NCI-H1092 (cell line): Measurements from ENCODE around the gene CDHR2.

Experiments
- DNase-seq: peaks from one replicate; lab custom pipeline; 2025; lab: John Stamatoyannopoulos, UW

The CDHR2 gene

GRCh38 chr5:176548967-176549444 lies at the start of gene CDHR2:
Gene CDHR2 (plus strand): TSS chr5:176549342. CDS start chr5:176565353, 16,011 bp downstream.
- no peak for DNase-seq

GRCh38 chr5:176500511-176500910 lies 48.6 kb upstream of the CDHR2 start:
- no peak for DNase-seq

- DNase-seq, result no peak
Observed at GRCh38 chr5:176501333-176501732, 47.8 kb upstream of the CDHR2 start.

GRCh38 chr5:176503496-176503895 lies 45.6 kb upstream of the CDHR2 start:
- DNase-seq, result no peak

- DNase-seq, result no peak
Observed at GRCh38 chr5:176507911-176508310, 41.2 kb upstream of the CDHR2 start.

- no peak for DNase-seq
Observed at GRCh38 chr5:176508603-176509002, 40.5 kb upstream of the CDHR2 start.

GRCh38 chr5:176513788-176514187 lies 35.4 kb upstream of the CDHR2 start:
- DNase-seq, result no peak

- no peak for DNase-seq
Observed at GRCh38 chr5:176514244-176514950, 34.7 kb upstream of the CDHR2 start.

- DNase-seq, result no peak
Observed at GRCh38 chr5:176515396-176515795, 33.7 kb upstream of the CDHR2 start.

GRCh38 chr5:176517053-176517661 lies 32.0 kb upstream of the CDHR2 start:
- no peak for DNase-seq

GRCh38 chr5:176519810-176520720 lies 29.1 kb upstream of the CDHR2 start:
- DNase-seq, result no peak

- no peak for DNase-seq
Observed at GRCh38 chr5:176521286-176521685, 27.9 kb upstream of the CDHR2 start.

GRCh38 chr5:176521699-176522263 lies 27.4 kb upstream of the CDHR2 start:
- DNase-seq, result no peak

GRCh38 chr5:176524138-176524537 lies 25.0 kb upstream of the CDHR2 start:
- no peak for DNase-seq

- no peak for DNase-seq
Observed at GRCh38 chr5:176524987-176525386, 24.2 kb upstream of the CDHR2 start.

- no peak for DNase-seq
Observed at GRCh38 chr5:176525677-176526076, 23.5 kb upstream of the CDHR2 start.

- no peak for DNase-seq
Observed at GRCh38 chr5:176526462-176526861, 22.7 kb upstream of the CDHR2 start.

GRCh38 chr5:176527246-176528222 lies 21.6 kb upstream of the CDHR2 start:
- no peak for DNase-seq

- no peak for DNase-seq
Observed at GRCh38 chr5:176528301-176528700, 20.8 kb upstream of the CDHR2 start.

GRCh38 chr5:176528761-176529115 lies 20.4 kb upstream of the CDHR2 start:
- no peak for DNase-seq

GRCh38 chr5:176529116-176529740 lies 19.9 kb upstream of the CDHR2 start:
- no peak for DNase-seq
